HG03280 (cell line): ENCODE results near the gene RBM15B.

Experiments used
- ATAC-seq: cut with Tn5 transposase; IDR thresholded peaks from one replicate; pipeline ENCODE4 v1.9.1; 2021; ENCODE audit warnings: mild to moderate bottlenecking, moderate library complexity; ENCODE audit not compliant: unreplicated experiment

Gene RBM15B

GRCh38 chr3:51390246-51391074 is 625 bp upstream of the RBM15B start:
- ATAC-seq: no peak

GRCh38 chr3:51391566-51392354 is 675 bp downstream of the RBM15B start:
- peak; percentile 12 for ATAC-seq

DNA sequence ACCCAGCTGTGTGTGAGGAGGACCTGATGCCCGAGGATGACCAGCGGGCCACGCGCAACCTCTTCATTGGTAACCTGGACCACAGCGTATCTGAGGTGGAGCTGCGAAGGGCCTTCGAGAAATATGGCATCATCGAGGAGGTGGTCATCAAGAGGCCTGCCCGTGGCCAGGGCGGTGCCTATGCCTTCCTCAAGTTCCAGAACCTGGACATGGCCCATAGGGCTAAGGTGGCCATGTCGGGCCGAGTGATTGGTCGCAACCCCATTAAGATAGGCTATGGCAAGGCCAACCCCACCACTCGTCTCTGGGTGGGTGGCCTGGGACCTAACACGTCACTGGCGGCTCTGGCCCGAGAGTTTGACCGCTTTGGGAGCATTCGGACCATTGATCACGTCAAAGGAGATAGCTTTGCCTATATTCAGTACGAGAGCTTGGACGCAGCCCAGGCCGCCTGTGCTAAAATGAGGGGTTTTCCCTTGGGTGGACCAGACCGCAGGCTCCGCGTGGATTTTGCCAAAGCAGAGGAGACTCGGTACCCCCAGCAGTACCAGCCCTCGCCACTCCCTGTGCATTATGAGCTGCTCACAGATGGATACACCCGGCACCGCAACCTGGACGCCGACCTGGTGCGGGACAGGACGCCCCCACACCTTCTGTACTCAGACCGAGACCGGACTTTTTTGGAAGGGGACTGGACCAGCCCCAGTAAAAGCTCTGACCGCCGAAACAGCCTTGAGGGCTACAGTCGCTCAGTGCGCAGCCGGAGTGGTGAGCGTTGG is 1.5 kb downstream of the RBM15B start:
- ATAC-seq: no peak

DNA sequence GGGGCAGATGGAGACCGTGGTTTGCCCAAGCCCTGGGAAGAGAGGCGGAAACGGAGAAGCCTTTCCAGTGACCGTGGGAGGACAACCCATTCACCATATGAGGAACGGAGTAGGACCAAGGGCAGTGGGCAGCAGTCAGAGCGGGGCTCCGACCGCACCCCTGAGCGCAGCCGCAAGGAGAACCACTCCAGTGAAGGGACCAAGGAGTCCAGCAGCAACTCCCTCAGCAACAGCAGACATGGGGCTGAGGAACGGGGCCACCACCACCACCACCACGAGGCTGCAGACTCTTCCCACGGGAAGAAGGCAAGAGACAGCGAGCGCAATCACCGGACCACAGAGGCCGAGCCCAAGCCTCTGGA is 2.0 kb downstream of the RBM15B start:
- no peak for ATAC-seq

DNA sequence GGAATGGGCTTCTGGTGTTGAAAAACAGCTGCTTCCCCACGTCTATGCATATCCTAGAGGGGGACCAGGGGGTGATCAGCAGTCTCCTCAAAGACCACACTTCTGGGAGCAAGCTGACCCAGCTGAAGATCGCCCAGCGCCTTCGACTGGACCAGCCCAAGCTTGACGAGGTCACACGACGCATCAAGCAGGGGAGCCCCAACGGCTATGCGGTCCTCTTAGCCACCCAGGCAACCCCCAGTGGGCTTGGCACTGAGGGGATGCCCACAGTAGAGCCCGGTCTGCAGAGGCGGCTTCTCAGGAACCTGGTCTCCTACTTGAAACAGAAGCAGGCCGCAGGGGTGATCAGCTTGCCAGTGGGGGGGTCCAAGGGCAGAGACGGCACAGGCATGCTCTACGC is 2.5 kb downstream of the RBM15B start:
- ATAC-seq: no peak

GRCh38 chr3:51394541-51394940 is 3.5 kb downstream of the RBM15B start:
- ATAC-seq: no peak

- ATAC-seq: no peak
Observed at GRCh38 chr3:51395493-51396213, 4.6 kb downstream of the RBM15B start.

DNA sequence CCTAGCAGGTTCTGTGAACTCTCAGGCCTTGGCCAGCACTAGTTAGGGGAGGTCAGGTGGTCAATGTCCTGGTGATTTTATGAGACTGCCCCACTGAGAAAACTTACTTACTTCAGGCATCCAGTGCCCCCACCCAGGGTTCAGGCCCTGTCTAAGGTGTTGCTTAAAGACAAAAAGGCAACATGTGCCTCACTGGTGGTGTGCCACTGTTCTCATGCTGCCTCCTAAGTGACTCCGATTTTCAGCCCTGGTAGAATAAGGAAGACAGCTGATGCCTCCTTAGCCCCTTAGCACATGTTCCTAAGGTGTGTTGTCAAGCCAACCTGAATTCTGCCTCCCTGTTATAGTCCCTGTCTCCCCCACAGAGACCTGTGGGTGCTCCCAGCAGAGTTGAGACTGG is 5.3 kb downstream of the RBM15B start:
- no peak for ATAC-seq

DNA sequence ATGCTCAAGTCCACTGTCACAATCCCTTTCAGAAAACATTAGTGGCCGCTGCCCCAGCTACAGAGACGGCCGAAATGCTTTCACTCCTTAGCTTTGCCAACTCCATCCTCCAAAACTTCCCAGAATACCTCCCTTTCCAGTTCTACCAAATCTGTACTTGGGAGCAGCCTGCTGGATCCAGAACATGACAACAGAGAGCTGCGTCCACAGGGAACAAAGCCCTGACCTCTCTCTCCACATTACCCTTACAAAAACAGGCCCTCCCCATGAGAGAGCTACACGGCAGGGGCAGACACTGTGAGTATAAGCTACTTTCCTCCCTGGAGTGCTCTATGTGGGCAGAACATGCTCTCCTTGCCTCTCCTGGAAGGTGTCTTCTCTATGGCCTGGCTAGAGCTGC is 6.3 kb downstream of the RBM15B start:
- ATAC-seq: no peak

- no peak for ATAC-seq
Observed at GRCh38 chr3:51398595-51399310, 7.7 kb downstream of the RBM15B start.

- no peak for ATAC-seq
Observed at GRCh38 chr3:51400166-51400565, 9.1 kb downstream of the RBM15B start.

DNA sequence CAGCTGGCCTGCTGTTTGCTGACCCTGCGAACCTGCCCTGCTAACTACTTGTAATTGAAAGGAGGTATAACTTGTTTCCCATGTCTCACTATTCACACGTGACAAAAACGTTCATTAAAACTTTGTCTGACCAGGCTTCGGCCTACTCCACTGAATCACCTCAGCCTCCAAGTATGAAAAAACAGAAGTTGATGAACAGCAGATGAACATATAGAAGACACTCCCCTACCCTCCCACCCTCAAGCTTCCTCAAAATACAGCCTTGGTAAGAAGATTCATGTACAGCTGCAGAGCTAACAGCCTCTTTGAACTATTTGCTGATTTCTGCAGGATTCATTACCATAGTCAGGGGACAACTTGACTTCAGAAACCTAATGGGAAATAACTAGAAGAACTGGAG is 10.7 kb downstream of the RBM15B start:
- ATAC-seq: no peak

DNA sequence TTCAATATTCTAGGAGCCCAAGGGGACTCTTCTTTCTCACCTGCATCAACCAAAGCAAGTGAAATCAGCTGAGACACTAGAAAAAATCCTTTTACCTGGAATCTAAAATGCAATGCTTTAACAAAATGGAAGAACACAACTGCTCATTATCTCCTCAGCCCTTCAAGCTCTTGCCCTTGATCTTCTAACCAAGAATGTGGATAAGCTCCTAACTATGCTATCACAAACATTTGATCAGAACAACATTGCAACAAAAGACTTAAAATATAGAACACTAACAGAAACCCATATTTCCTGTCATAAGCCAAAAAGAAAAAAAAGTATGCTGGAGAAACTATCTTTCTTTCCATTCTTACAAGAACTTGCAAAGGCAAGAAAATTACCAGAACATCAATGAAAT is 12.6 kb downstream of the RBM15B start:
- ATAC-seq: no peak

DNA sequence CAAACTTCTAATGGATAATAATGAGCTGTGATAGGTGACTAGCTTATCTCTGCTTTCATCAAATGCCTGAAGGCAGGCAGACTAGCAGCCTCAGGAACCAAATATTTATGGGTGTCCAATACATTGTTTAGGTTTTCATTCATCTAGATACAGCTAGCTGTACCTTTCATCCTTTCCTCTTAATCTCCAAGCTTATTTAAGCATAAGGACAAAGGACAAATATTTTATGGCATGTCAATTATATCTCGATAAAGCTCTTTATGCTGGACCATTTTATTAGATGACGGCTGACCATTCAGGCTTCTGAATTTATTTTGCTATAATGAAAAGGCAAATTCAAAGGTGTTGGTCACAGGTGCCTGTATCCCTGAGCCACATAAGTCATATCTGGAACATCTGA is 16.9 kb downstream of the RBM15B start:
- no peak for ATAC-seq

GRCh38 chr3:51408813-51409212 is 17.7 kb downstream of the RBM15B start:
- no peak for ATAC-seq

DNA sequence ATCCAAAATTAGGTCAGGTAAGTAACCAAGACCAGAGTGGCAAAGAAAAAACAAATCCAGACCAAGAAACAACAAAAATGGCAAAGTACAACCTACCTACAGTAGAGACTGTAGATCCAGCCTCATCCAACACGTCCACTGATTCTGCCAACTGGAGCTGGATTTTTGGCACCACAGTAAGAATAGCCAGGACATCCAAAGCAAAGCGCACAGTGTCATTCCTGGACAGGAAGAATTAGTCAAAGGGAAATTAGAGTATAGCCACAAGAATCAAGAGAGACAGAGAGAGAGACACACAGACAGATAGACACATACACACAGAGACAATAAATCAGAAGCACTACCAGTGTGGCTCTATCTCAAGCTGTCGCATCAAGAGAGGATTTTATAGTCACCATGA is 31.1 kb downstream of the RBM15B start:
- ATAC-seq: no peak

GRCh38 chr3:51426921-51427320 is 35.8 kb downstream of the RBM15B start:
- ATAC-seq: no peak

DNA sequence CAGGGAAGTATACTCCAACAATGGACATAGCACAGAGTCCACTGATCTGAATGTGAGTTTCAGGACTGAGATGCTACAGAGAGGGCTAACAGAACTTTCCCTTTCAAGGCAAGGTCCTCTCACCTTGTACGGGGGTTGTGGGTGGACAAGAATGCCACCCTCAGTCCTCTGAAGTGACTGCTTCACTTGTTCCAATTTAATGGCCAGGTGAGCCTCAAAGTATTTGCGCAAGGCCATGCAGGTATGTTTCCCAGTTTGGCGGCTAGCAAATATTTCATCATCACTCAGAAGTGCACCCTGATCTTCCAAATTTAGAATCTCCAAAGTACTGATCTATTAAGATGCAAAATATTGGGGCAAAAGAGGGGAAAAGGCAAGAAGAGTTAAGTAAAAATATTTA is 38.1 kb downstream of the RBM15B start:
- no peak for ATAC-seq

DNA sequence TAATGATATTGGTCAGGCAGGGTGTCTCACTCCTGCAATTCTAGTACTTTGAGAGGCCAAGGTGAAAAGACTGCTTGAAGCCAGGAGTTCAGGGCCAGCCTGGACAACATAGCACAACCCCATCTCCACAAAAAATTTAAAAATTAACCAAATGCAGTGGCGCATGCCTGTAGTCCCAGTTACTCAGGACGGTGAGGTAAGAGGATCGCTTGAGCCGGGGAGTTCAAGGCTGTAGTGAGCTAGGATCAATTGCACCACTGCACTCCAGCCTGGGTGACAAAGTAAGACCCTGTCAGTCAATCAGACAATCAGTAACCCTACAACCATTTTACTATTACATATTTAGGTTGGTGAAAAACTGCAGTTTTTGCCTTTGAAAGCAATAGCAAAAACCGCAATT is 43.0 kb downstream of the RBM15B start:
- no peak for ATAC-seq

DNA sequence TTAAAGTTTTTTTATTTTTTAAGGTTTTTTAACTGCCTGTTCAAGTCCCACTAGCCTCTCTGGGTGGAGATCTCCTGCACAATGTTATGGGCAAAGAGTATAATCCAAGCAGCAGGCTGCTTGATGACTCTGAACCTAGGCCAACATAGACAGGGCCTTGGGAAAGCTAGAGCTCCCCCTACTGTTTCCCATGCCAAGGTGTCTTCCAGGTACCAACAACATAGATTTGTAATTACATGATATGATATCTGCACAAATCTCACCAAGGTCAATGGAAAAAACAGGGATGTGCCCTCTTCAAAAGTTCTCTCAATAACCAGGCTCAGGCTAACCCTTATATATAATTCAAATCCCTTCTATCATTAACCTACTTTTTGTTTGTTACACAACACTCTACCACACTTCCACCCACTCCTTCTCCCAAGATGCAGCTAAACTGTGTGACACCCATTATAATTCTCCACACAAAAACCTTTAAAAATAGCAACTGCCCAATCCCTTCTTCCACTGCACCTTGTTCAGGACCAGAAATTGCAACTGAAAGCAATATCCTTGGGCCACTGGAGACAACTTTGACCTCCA is 43.8 kb downstream of the RBM15B start:
- no peak for ATAC-seq
